Muscle layer of colon (tissue), 2 donors: ENCODE measurements around the gene ADAD2.
A peak's percentile ranks its signal among the peaks of the same experiment; 100 is the strongest.

Experiments
- H3K27ac ChIP-seq: one replicate; pipeline ENCODE4 v1.7.0; 2013; ENCODE audit warnings: low read depth, mild to moderate bottlenecking, low read length, moderate library complexity
- H3K27me3 ChIP-seq, 2 donors: one replicate each; pipeline ENCODE4 v1.7.0; 2013; ENCODE audit warnings: low read length in 2 of 2, mild to moderate bottlenecking in 2 of 2; ENCODE audit not compliant: insufficient read depth in 2 of 2, control insufficient read depth in 1 of 2
- H3K36me3 ChIP-seq: one replicate; pipeline ENCODE4 v1.7.0; 2013; ENCODE audit warnings: mild to moderate bottlenecking, low read length; ENCODE audit not compliant: insufficient read depth
- H3K4me1 ChIP-seq: one replicate; pipeline ENCODE4 v1.7.0; 2013; ENCODE audit warnings: mild to moderate bottlenecking, low read length; ENCODE audit not compliant: insufficient read depth
- H3K4me3 ChIP-seq, 2 donors: one replicate each; pipeline ENCODE4 v1.7.0; 2013; ENCODE audit warnings: low read length in 2 of 2, low read depth in 1 of 2, mild to moderate bottlenecking in 1 of 2, moderate library complexity in 1 of 2
- H3K9ac ChIP-seq: one replicate; pipeline ENCODE4 v1.7.0; 2013; ENCODE audit warnings: low read length
- H3K9me3 ChIP-seq: one replicate; pipeline ENCODE4 v1.7.0; 2013; ENCODE audit warnings: mild to moderate bottlenecking, low read length
- donor health status: abdominal sarcoma.
- donor health status: Adenocarcinoma of cecum.

ADAD2 gene

DNA sequence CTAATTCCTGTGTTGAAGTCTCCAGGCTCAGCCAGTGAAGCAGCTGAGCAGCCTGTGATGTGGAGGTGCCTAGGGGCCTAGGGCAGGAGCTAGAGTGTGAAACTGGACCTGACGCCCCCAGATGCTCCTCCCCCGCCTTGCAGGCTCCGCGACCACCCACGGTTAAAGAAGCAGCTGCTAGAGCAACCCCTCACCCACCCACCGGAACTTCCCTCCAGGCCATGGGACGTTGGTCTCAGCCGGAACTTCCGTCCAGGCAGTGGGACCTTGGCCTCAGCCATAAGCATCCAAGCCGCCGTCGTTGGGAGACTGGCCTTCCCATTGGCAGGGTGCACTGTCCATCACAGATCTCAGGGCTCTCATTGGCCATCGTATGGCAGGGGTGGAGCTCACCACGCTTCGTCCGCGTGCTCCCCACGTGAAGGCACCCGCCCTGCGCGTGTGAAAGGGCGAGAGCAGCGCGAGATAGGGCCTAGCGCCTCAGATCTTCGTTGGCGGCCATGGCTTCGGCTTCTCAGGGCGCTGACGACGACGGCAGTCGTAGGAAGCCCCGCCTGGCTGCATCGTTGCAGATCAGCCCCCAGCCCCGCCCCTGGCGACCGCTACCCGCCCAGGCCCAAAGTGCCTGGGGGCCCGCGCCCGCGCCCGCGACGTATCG is at the start of gene ADAD2:
TSS of gene ADAD2 (plus strand) at position 427 of the 658 bp plus-strand sequence. CDS start at position 501, 74 bp downstream.
- peaks cover 4% of the 10 kb centered on the region for H3K4me1 ChIP-seq
- H3K36me3 ChIP-seq: no peaks in the 10 kb centered on the region
- H3K9me3 ChIP-seq: no peaks in the 10 kb centered on the region
- no peak within 1 kb of the TSS for H3K9ac ChIP-seq
- H3K4me3 ChIP-seq: no peak within 1 kb of the TSS
- H3K27ac ChIP-seq: no peak within 1 kb of the TSS
- H3K27me3 ChIP-seq: peaks cover 0 to 6% of the 10 kb centered on the region in 2 donors

DNA sequence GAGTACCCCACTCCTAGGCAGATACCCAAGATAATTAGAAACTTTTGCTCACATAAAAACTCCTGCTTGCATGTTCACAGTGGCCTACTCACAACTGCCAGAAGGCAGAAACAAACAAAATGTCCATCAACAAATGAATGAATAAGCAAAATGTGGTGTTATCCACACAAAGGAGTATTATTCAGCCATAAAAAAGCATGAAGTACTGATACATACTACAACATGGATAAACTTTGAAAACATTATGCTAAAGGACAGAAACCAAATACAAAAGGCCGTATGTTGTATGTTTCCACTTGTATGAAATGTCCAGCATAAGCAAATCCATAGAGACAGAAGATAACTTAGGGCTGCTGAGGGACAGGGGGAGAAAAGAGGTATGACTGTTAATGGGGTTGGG is 47.9 kb upstream of the ADAD2 start:
- Histone ChIP-seq H3K9me3 (no peaks in the 10 kb centered on the region), H3K27ac (no peak overlapping the region)

DNA sequence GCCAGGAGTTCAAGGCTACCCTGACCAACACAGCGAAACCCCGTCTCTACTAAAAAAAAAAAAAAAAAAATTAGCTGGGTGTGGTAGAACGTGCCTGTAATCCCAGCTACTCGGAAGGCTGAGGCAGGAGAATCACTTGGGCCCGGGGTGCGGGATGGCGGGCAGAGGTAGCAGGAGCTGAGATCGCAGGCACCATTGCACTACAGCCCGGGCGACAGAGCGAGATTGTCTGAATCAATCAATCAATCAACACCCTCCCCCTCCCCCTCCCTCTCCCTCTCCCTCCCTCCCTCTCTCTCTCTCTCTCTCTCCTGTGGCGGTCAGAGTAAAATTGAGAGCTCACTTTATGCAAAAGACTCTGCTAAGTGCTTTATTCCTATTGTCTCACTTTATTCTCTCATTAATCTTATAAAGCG is 47.2 kb upstream of the ADAD2 start:
- H3K27me3 ChIP-seq: no peaks in the 10 kb centered on the region
- peak overlapping the region; percentile 61 for H3K9ac ChIP-seq
- H3K4me3 ChIP-seq: peak overlapping the region; percentile 65 to 76
- peaks cover 12% of the 10 kb centered on the region for H3K4me1 ChIP-seq
- no peaks in the 10 kb centered on the region for H3K36me3 ChIP-seq
- no peak overlapping the region for H3K27ac ChIP-seq
- no peaks in the 10 kb centered on the region for H3K9me3 ChIP-seq

More for the DNA sequence above, 47.9 kb upstream of the ADAD2 start:
- Histone ChIP-seq H3K4me1 (peaks cover 12% of the 10 kb centered on the region), H3K9ac (no peak overlapping the region), H3K36me3 (no peaks in the 10 kb centered on the region), H3K27me3 (no peaks in the 10 kb centered on the region), H3K4me3 (no peak overlapping the region)

DNA sequence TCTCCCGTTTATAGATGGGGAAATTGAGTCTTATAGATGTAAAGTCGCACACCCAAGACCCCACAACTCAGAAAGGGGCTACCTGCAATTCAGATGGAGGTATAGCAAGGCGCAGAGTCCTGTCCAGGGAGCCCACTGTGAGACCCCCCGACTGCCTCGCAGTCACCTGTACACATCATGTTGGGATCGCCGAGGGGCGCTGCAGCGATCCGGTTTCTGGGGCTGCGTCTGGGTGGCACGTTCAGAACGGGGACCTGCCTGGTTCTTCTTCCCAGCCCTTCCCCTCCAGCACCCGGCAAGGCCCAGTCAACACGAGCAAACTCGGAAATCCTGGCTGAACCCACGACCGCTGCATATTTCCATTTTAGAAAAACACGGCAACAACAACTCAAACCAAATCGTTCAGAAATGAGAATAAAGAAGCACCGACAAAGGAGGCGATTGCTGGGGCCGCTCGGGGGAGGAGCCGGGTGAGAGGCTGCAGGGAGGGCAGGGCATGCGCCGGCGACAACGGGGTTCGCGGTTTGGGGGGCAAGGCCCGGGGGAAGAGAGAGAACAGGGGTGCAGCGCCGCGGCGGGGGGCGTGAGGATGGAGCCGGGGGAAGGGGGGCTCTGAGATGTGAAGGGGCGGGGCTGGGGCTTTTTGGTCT is 46.6 kb upstream of the ADAD2 start:
- peaks cover 12% of the 10 kb centered on the region for H3K4me1 ChIP-seq
- H3K9me3 ChIP-seq: no peaks in the 10 kb centered on the region
- no peaks in the 10 kb centered on the region for H3K27me3 ChIP-seq
- H3K4me3 ChIP-seq: peak overlapping the region; percentile 65 to 76
- H3K27ac ChIP-seq: peak overlapping the region; percentile 80
- H3K36me3 ChIP-seq: no peaks in the 10 kb centered on the region
- peak overlapping the region; percentile 61 for H3K9ac ChIP-seq

DNA sequence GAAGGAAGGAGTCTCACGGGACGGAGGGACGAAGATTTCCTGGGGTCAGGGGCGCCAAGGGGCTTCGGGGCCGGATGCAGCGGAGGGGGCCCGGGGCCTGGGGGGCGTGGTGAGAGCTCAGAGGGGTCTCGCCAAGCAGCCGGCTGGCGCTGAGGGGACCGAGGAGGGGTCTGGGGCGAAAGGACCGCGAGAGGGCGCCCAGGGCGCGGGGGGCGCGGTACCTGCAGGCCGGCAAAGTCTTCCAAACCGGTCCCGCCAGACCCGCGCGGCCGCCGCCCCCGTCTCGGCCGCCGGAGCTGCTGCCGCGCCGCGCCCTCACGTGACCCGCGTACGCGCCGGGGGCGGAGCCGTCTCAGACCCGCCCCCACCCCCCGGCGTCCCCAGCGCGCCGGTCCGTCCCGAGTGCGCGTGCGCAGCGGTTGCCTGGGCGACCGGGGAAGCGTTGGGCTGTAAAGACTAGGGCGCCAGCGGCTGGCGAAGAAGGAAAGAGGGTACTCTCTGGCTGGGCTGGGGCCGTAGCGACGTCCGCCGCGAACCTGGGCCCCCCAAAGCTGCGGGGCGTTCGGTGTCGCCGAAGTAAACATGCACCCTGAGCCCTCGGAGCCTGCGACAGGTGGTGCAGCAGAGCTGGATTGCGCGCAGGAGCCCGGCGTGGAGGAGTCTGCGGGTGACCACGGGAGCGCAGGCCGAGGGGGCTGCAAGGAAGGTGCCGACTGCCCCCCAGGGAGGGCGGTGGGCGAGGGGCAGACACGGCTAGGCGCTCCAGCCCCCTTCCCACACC is 45.9 kb upstream of the ADAD2 start, which contains the start of the genes DNAAF1 and HSDL1:
TSS of gene DNAAF1 (plus strand) at position 450 of the 781 bp plus-strand sequence. CDS start at position 583, 133 bp downstream.
TSS of gene HSDL1 (minus strand) at position 319 of the 781 bp plus-strand sequence. CDS start 13,856 bp downstream, outside the sequence.
- Histone ChIP-seq H3K27ac (peak within 1 kb of the TSS; percentile 80), H3K9ac (peak within 1 kb of the TSS; percentile 61), H3K4me3 (peak within 1 kb of the TSS; percentile 65 to 76), H3K9me3 (no peaks in the 10 kb centered on the region), H3K4me1 (peaks cover 12% of the 10 kb centered on the region), H3K27me3 (no peaks in the 10 kb centered on the region), H3K36me3 (no peaks in the 10 kb centered on the region)

DNA sequence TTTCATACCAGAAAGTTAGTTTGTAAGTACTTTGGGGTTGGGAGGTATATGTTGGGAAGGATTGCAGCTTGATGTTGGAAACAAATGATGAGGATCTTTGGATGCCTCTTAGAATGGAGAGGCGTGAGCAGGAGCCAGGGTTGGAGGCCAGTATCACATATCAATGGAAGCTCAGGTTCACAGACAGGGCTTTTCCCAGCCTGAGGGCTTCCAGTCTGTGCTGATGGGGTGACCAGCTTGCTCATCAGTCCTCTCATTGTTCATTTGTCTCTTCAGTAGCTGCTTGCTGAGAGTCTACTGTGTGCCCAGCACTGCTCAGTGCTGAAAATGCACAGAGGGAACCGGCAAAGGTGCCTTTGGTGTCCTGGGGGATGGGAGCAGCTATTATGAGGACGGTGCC is 40.0 kb upstream of the ADAD2 start:
- Histone ChIP-seq H3K9ac (no peak overlapping the region), H3K27me3 (no peaks in the 10 kb centered on the region), H3K36me3 (no peaks in the 10 kb centered on the region), H3K27ac (no peak overlapping the region), H3K9me3 (no peaks in the 10 kb centered on the region), H3K4me3 (no peak overlapping the region), H3K4me1 (no peaks in the 10 kb centered on the region)

DNA sequence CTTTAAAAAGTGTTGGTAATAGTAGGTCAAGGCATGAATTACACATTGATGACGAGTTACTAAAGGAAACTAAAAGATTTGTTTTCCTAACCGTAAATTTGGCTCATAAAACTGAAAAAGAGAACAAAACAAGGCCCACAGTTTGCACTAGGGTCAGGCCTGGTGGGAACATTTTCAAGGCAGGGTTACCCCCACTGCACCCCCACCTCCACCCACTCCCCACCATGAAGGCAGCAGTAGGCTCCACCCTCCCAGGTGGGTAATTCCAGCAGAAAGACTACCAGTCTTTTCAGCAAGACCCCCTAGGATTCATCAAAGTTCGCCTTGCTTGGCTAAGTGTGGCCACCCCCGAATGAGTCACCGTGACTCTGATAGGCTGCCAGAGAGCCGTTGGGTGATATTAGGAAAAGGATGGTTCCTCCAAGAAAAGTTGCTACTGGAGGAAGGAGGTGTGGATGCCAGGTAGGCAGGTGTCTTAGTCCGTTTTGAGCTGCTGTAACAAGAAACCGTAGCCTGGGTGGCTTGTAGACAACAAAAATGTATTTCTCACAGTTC is 37.2 kb upstream of the ADAD2 start:
- Histone ChIP-seq H3K9ac (no peak overlapping the region), H3K4me1 (no peaks in the 10 kb centered on the region), H3K4me3 (no peak overlapping the region), H3K27ac (no peak overlapping the region), H3K36me3 (no peaks in the 10 kb centered on the region), H3K27me3 (no peaks in the 10 kb centered on the region), H3K9me3 (no peaks in the 10 kb centered on the region)

DNA sequence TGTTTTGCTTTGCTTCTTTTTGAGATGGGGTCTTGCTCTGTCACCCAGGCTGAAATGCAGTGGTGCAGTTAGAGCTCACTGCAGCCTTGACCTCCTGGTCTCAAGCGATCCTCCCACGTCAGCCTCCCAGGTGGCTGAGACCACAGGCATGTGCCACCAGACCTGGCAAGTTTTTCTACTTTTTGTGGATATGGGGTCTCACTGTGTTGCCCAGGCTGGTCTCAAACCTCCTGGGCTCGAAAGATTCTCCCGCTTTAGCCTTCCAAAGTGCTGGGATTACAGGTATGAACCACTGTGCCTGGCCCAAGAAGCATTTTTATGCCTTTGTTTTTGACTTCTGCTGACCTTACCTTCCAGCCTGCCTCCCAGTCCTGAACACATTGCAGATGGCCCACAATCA is 35.7 kb upstream of the ADAD2 start:
- no peak overlapping the region for H3K9ac ChIP-seq
- no peak overlapping the region for H3K4me3 ChIP-seq
- no peaks in the 10 kb centered on the region for H3K9me3 ChIP-seq
- H3K36me3 ChIP-seq: no peaks in the 10 kb centered on the region
- H3K27me3 ChIP-seq: no peaks in the 10 kb centered on the region
- H3K4me1 ChIP-seq: no peaks in the 10 kb centered on the region
- H3K27ac ChIP-seq: no peak overlapping the region

DNA sequence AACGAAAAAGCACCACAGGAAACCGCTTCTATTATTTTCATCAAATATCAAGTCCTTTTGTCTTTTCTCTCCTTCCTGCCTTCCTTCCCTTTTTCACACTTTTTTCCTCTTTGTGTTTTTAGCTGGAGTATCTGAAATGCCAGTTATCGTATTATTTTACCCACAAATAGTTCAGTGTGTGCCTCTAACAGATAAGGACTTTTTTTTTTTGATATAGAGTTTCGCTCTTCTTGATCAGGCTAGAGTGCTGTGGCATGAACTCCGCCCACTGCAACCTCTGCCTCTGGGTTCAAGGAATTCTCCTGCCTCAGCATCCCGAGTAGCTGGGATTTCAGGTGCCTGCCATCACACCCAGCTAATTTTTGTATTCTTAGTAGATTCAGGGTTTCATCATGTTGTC is 35.2 kb upstream of the ADAD2 start:
- H3K4me1 ChIP-seq: no peaks in the 10 kb centered on the region
- no peak overlapping the region for H3K9ac ChIP-seq
- H3K36me3 ChIP-seq: no peaks in the 10 kb centered on the region
- no peaks in the 10 kb centered on the region for H3K9me3 ChIP-seq
- H3K27ac ChIP-seq: no peak overlapping the region
- no peaks in the 10 kb centered on the region for H3K27me3 ChIP-seq
- no peak overlapping the region for H3K4me3 ChIP-seq

DNA sequence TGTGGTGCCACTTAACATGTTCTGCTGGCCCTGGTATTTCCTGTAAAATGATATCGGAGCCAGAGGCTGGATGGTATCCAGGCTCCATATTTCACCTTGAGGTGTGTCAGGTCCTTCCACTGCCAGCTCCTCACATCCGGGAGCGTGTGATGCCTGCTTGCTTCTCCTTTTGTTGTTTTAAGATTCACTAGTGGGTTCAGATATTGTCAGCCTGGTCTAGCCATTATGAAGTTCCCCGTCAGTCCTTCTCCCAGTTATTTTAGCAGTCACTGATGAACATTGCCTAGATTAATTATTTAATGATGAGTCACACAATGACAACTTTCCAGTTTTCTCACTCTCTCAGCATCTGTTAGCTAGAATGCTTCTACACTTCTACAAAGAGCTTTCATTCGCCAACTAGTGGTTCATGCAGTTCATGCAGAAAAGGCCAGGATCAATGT is 34.6 kb upstream of the ADAD2 start:
- Histone ChIP-seq H3K9me3 (no peaks in the 10 kb centered on the region), H3K27me3 (peaks cover 0 to 4% of the 10 kb centered on the region in 2 donors), H3K4me1 (no peaks in the 10 kb centered on the region), H3K27ac (no peak overlapping the region), H3K9ac (no peak overlapping the region), H3K36me3 (no peaks in the 10 kb centered on the region), H3K4me3 (no peak overlapping the region)

DNA sequence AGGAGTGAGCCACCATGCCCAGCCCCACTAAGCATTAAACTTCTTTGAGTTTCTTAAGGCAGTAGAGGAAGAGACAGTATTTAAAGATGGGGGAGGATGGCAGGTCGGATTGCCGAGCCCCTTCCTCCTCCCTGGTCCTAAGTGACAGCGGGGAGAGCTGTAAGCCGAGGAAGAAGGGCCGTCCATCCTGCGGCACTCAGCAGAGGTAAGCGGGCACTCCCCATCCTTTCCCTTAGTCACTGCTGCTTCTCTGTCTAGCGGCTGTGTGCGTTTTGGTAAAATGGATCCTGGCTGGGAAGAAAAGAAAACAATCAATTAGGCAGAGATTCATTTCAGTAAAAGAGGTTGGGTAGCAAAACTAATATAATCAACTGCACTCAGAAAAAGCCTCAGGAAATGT is 31.9 kb upstream of the ADAD2 start:
- Histone ChIP-seq H3K27ac (no peak overlapping the region), H3K36me3 (no peaks in the 10 kb centered on the region), H3K9me3 (no peaks in the 10 kb centered on the region), H3K9ac (no peak overlapping the region), H3K27me3 (peaks cover 0 to 4% of the 10 kb centered on the region in 2 donors), H3K4me1 (no peaks in the 10 kb centered on the region), H3K4me3 (no peak overlapping the region)
